Heart left ventricle (tissue), 16 donors: Measurements from ENCODE around the gene R3HDML. TPM values are rescaled to one million over a fixed set of nuclear protein-coding genes. Genes with fewer than 3 reads are reported as not detected.

Experiments used
- ATAC-seq, 4 donors: fragments of 200-7000 bp; cut with Tn5 transposase; one replicate each; pipeline ENCODE4 v1.9.1; 2020 to 2022; ENCODE audit warnings: moderate library complexity in 4 of 4, mild to moderate bottlenecking in 3 of 4, moderate number of reproducible peaks in 1 of 4
- DNase-seq, 5 donors: peaks; one replicate each; pipeline ENCODE4 v3.0.0-alpha.2; 2020
- H3K27ac ChIP-seq, 12 donors: fragments of 200-600 bp; sonication (generic) in 4 of 12; one replicate each; pipeline versions ENCODE4 v1.5.0 to v1.8.0; 2016 to 2022; ENCODE audit warnings: mild to moderate bottlenecking in 2 of 12
- H3K27me3 ChIP-seq, 9 donors: fragments of 200-600 bp; sonication (generic) in 2 of 9; one replicate each; pipeline versions ENCODE4 v1.5.1 to v1.8.0; 2016 to 2022; ENCODE audit warnings: mild to moderate bottlenecking in 3 of 9
- H3K36me3 ChIP-seq, 9 donors: fragments of 200-600 bp; sonication (generic) in 2 of 9; one replicate each; pipeline versions ENCODE4 v1.5.0 to v1.8.0; 2018 to 2022; ENCODE audit warnings: mild to moderate bottlenecking in 2 of 9
- H3K4me1 ChIP-seq, 12 donors: fragments of 200-600 bp; sonication (generic) in 4 of 12; one replicate each; pipeline versions ENCODE4 v1.5.0 to v1.8.0; 2016 to 2022; ENCODE audit warnings: mild to moderate bottlenecking in 3 of 12
- H3K4me3 ChIP-seq, 12 donors: fragments of 200-600 bp; sonication (generic) in 4 of 12; one replicate each; pipeline versions ENCODE4 v1.5.0 to v1.8.0; 2017 to 2022; ENCODE audit warnings: mild to moderate bottlenecking in 9 of 12, moderate library complexity in 4 of 12
- H3K9me3 ChIP-seq, 12 donors: fragments of 200-600 bp; sonication (generic) in 4 of 12; one replicate each; pipeline versions ENCODE4 v1.5.0 to v1.8.0; 2016 to 2022; ENCODE audit warnings: mild to moderate bottlenecking in 1 of 12
- CTCF ChIP-seq, 12 donors: fragments of 200-600 bp; sonication (generic) in 4 of 12; IDR thresholded peaks; one replicate each; pipeline versions ENCODE4 v1.5.0 to v1.8.0; 2018 to 2022; ENCODE audit warnings: antibody characterized with exemption in 12 of 12, mild to moderate bottlenecking in 5 of 12
- POLR2A ChIP-seq, 2 donors: fragments of 450-650 bp; IDR thresholded peaks; one replicate each; pipeline ENCODE4 v1.6.1; 2017; ENCODE audit warnings: antibody characterized with exemption in 2 of 2, mild to moderate bottlenecking in 2 of 2, moderate library complexity in 2 of 2
- whole genome bisulfite sequencing, 4 donors: extraction: QIAGEN DNeasy Blood & Tissue Kit in 2 of 4; methylation state at CpG; one replicate each; pipeline versions ENCODE4 v1.1.5 to v1.1.7; 2013 to 2018; 5-methylcytosine and 5-hydroxymethylcytosine counted together
- intact Hi-C, 10 donors: fragments of 100-400 bp; cut with DNase I; formaldehyde crosslinking; loops; one replicate each; pipeline versions ENCODE4 v1.11.1 to v1.14.2; 2022
- polyA plus RNA-seq, 2 donors: library from polyadenylated mRNA; stranded (reverse); fragments of 200-250 nt; gene quantifications; one replicate each; pipeline ENCODE4 v1.2.3, GENCODE V29; 2013
- total RNA-seq, 9 donors: library from RNA; depleted of rRNA in 2 of 9; stranded (reverse); fragments of >200 nt in 2 of 9; fragmentation: NEBNext Ultra II Directional in 3 of 9; extraction: Animal tissue kit (Norgen Biotek cat#: 25700) in 3 of 9; gene quantifications; one replicate each; pipeline versions ENCODE4 v1.1.0 to v1.2.4, GENCODE V29; 2016 to 2023
- donor health status: ischemic (EF 13 %, LVEDD 7.1; RV severe dilation, severe dysfunction).
- donor health status: healthy with polysubstance abuse.
- donor health status: DM: no; HTN: yes; CAD: no.
- donor health status: DM: no; HTN: no; CAD: no.
- donor health status: ischemic (EF 25% LVEDD 6.9; RV normal size, moderate dysfunction).
- donor health status: ischemic (EF 25% LVEDD 5.7; RV mildly dilated, moderate dysfunction).
- donor health status: healthy.
- donor health status: DM: yes; HTN: yes; CAD: no.
- donor health status: ischemic (EF 35%, LVEDD 5.7; RV mildly dilated, moderate dysfunction).
- donor health status: nonischemic (EF 11% LVEDD 7.7; RV severe dilation, severe dysfunction).
- donor health status: DM: yes; HTN: yes; CAD: no.
- donor health status: PGD.
- donor health status: ischemic (EF 29% LVEDD 5.4; RV normal size, mild dysfunction).
- donor health status: nonischemic (EF 23%, LVEDD 6.1; RV moderate dilation, normal function).

The R3HDML gene
- total and polyA plus RNA-seq, 11 donors = not detected

GRCh38 chr20:44367746-44368145, 30.9 kb downstream of the R3HDML start:
- Histone ChIP-seq H3K27ac (no peak overlapping the region), H3K27me3 (no peaks in the 10 kb centered on the region), H3K36me3 (no peaks in the 10 kb centered on the region), H3K4me1 (no peaks in the 10 kb centered on the region), H3K4me3 (no peak overlapping the region), H3K9me3 (no peaks in the 10 kb centered on the region)
- DNase-seq (no peak), ATAC-seq (no peak)
- WGBS, 4 donors = 86 to 93% (median 91%) methylated on average over 6 of the region's 6 CpGs
- intact Hi-C loops = no loop called here
- no peak for TF ChIP-seq CTCF (IDR thresholded peaks at IDR 0.05)
- TF ChIP-seq POLR2A (IDR thresholded peaks at IDR 0.05) = no peak

- no peaks in the 10 kb centered on the region for H3K9me3 ChIP-seq
- 63 to 85% (median 73%) methylated on average over 5 to 9 of the region's 9 CpGs for WGBS, 4 donors
- no peak overlapping the region for H3K4me3 ChIP-seq
- DNase-seq = no peak
- no peaks in the 10 kb centered on the region for H3K27me3 ChIP-seq
- intact Hi-C loops = loop anchor here in 1 of 10 donors (5.0 kb wide), 1 partner anchor 48 kb away; no protein-coding TSS in a partner anchor
- TF ChIP-seq POLR2A (IDR thresholded peaks at IDR 0.05) (no peak), CTCF (IDR thresholded peaks at IDR 0.05) (no peak)
- ATAC-seq = no peak
- H3K4me1 ChIP-seq = no peaks in the 10 kb centered on the region
- H3K27ac ChIP-seq = no peak overlapping the region
- no peaks in the 10 kb centered on the region for H3K36me3 ChIP-seq
Observed at GRCh38 chr20:44370639-44371218, 33.9 kb downstream of the R3HDML start.

GRCh38 chr20:44382641-44383040, 45.8 kb downstream of the R3HDML start:
- TF ChIP-seq CTCF (IDR thresholded peaks at IDR 0.05) (no peak), POLR2A (IDR thresholded peaks at IDR 0.05) (no peak)
- peaks cover 0 to 4% (median 0%) of the 10 kb centered on the region in 12 donors for H3K4me1 ChIP-seq
- 61 to 69% (median 66%) methylated on average over 2 of the region's 2 CpGs for WGBS, 4 donors
- H3K27me3 ChIP-seq = peaks cover 0 to 11% (median 2%) of the 10 kb centered on the region in 9 donors
- ATAC-seq (no peak), DNase-seq (no peak)
- intact Hi-C loops = loop anchor here in 9 of 10 donors (5.0 to 10.0 kb wide), 10 partner anchors 65 to 482 kb away; partner anchors contain the start of gene FITM2 (in 2 of the 9)
- no peak overlapping the region for H3K4me3 ChIP-seq
- H3K27ac ChIP-seq = no peak overlapping the region
- H3K9me3 ChIP-seq = no peaks in the 10 kb centered on the region
- no peaks in the 10 kb centered on the region for H3K36me3 ChIP-seq

GRCh38 chr20:44384423-44385027, 47.7 kb downstream of the R3HDML start:
- ATAC-seq = peak in 3 of 4 donors; percentile 61 to 70 (median 65)
- TF ChIP-seq CTCF (IDR thresholded peaks at IDR 0.05) (peak; percentile 67 to 89 (median 79)), POLR2A (IDR thresholded peaks at IDR 0.05) (no peak)

More at GRCh38 chr20:44384423-44385027, 47.7 kb downstream of the R3HDML start:
- intact Hi-C loops = loop anchor here (2.0 to 10.0 kb wide), 17 partner anchors 67 to 480 kb away; partner anchors contain the start of gene FITM2 (in 3 of the 10)
- WGBS, 4 donors = 17 to 19% (median 17%) methylated on average over 9 of the region's 9 CpGs
- peak; percentile 66 to 88 (median 69) for DNase-seq
- Histone ChIP-seq H3K4me1 (peaks cover 0 to 6% (median 0%) of the 10 kb centered on the region in 12 donors), H3K4me3 (no peak overlapping the region), H3K36me3 (no peaks in the 10 kb centered on the region), H3K9me3 (no peaks in the 10 kb centered on the region), H3K27me3 (peaks cover 0 to 11% (median 3%) of the 10 kb centered on the region in 9 donors), H3K27ac (no peak overlapping the region)
